BE2C (cell line): ENCODE data around the gene PLEK.
"Not testable (repeated sequence)": the region's sequence is repeated elsewhere in the genome, so short reads cannot be mapped to it uniquely, and the experiment has no call there.

Source experiments
- DNase-seq: peaks from one replicate; pipeline ENCODE4 v3.0.0-alpha.2; 2020
- H3K27me3 ChIP-seq: fragments of 250-450 bp; sonication (Bioruptor Pico); 2 replicates; pipeline ENCODE4 v1.5.1; 2020; ENCODE audit warnings: mild to moderate bottlenecking
- H3K36me3 ChIP-seq: fragments of 250-450 bp; sonication (Bioruptor Pico); 2 replicates; pipeline ENCODE4 v1.5.1; 2020; ENCODE audit warnings: mild to moderate bottlenecking
- H3K4me1 ChIP-seq: fragments of 250-450 bp; sonication (Bioruptor Pico); 2 replicates; pipeline ENCODE4 v1.5.1; 2020
- H3K4me3 ChIP-seq: 2 replicates; pipeline ENCODE4 v1.5.1; 2011; ENCODE audit warnings: low read depth, low read length
- H3K9me3 ChIP-seq: fragments of 250-450 bp; sonication (Bioruptor Pico); 2 replicates; pipeline ENCODE4 v1.5.1; 2020
- CTCF ChIP-seq: IDR thresholded peaks from 2 replicates; pipeline ENCODE4 v1.5.1; 2012; ENCODE audit warnings: mild to moderate bottlenecking, low read depth, low read length

Gene PLEK

GRCh38 chr2:68375582-68375981 lies 10.5 kb downstream of the PLEK start:
- H3K4me3 ChIP-seq: no peak overlapping the region
- H3K4me1 ChIP-seq: no peaks in the 10 kb centered on the region
- no peak for DNase-seq
- H3K27me3 ChIP-seq: no peaks in the 10 kb centered on the region
- TF ChIP-seq CTCF: no peak
- H3K9me3 ChIP-seq: no peaks in the 10 kb centered on the region
- no peaks in the 10 kb centered on the region for H3K36me3 ChIP-seq

GRCh38 chr2:68377137-68377780 lies 12.2 kb downstream of the PLEK start:
- Histone ChIP-seq H3K4me3 (no peak overlapping the region), H3K36me3 (no peaks in the 10 kb centered on the region), H3K27me3 (no peaks in the 10 kb centered on the region), H3K9me3 (no peaks in the 10 kb centered on the region), H3K4me1 (no peaks in the 10 kb centered on the region)
- no peak for DNase-seq
- no peak for TF ChIP-seq CTCF

GRCh38 chr2:68378779-68379178 lies 13.7 kb downstream of the PLEK start:
- not testable (repeated sequence) for H3K4me3 ChIP-seq, H3K36me3 ChIP-seq

GRCh38 chr2:68379184-68379708 lies 14.2 kb downstream of the PLEK start:
- no peaks in the 10 kb centered on the region for H3K9me3 ChIP-seq
- no peak overlapping the region for H3K4me3 ChIP-seq
- TF ChIP-seq CTCF: no peak
- H3K36me3 ChIP-seq: no peaks in the 10 kb centered on the region
- H3K4me1 ChIP-seq: no peaks in the 10 kb centered on the region
- no peaks in the 10 kb centered on the region for H3K27me3 ChIP-seq
- DNase-seq: no peak

More at GRCh38 chr2:68378779-68379178, 13.7 kb downstream of the PLEK start:
- H3K9me3 ChIP-seq, H3K4me1 ChIP-seq, H3K27me3 ChIP-seq, DNase-seq: not testable (repeated sequence)

- no peak for TF ChIP-seq CTCF
- H3K9me3 ChIP-seq: no peaks in the 10 kb centered on the region
- no peaks in the 10 kb centered on the region for H3K4me1 ChIP-seq
- H3K27me3 ChIP-seq: no peaks in the 10 kb centered on the region
- no peak overlapping the region for H3K4me3 ChIP-seq
- DNase-seq: no peak
- no peaks in the 10 kb centered on the region for H3K36me3 ChIP-seq
Measured at GRCh38 chr2:68383778-68384177, 18.7 kb downstream of the PLEK start.

- no peaks in the 10 kb centered on the region for H3K27me3 ChIP-seq
- no peaks in the 10 kb centered on the region for H3K36me3 ChIP-seq
- H3K4me1 ChIP-seq: no peaks in the 10 kb centered on the region
- DNase-seq: no peak
- no peak for TF ChIP-seq CTCF
- no peak overlapping the region for H3K4me3 ChIP-seq
- H3K9me3 ChIP-seq: no peaks in the 10 kb centered on the region
Measured at GRCh38 chr2:68384485-68385107, 19.5 kb downstream of the PLEK start.
